ENCODE results near the gene PDCD1.

GRCh38 chr2:241854342-241855244 lies 4.1 kb downstream of the PDCD1 start:
- TF ChIP-seq EZH2 (IDR thresholded peaks at IDR 0.05; ENCODE audit: borderline replicate concordance, low read depth, low read length, severe bottlenecking), result no peak
- no peak for TF ChIP-seq CTCF (IDR thresholded peaks at IDR 0.05; ENCODE audit: borderline replicate concordance, extremely low read depth, low read length, poor library complexity, severe bottlenecking)
